LNCAP (cell line): ENCODE data around the gene BTLA.

Experiments used
- TF ChIP-seq, protein P1 (sequence below): fragments of 450-650 bp; IDR thresholded peaks from 2 replicates; pipeline ENCODE4 v1.5.1; 2017; ENCODE audit warnings: mild to moderate bottlenecking

BTLA gene

DNA sequence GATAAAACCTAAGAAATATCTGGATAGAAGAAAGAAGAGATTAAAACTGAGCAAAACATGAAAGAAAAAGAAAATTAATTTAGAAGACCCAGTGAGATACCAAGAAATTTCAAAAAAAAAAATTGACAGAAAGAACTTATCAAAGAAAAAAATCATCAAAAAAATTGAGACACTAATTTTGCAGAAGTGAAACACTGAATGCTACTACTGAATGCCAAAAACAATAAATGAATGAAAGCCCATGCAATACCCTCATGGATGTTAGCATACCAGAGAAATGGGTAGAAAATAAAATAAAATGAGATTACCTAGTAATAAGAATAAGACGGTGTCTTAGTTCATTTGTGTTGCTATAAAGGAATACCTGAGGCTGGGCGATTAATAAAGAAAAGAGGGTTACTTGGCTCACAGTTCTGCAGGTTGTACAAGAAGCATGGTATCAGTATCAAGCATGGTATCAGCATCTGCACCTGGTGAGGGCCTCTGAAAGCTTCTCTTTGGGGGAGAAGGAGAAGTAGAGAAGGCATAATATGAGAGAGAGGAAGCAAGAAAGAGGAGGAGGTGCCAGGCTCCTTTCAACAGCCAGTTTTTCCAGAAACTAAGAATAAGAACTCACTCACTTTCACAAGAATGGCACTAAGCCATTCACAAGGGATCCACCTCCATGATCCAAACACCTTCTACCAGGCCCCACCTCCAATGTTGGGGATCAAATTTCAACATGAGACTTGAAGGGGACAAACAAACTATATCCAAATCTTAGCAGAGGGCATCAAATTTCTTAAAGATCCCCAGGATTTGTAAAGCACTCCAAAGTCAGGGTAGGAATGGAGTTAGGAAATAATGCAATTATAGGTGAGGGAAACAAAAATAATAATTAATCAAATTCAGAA lies 73.2 kb downstream of the BTLA start:
- TF ChIP-seq, protein P1, sequence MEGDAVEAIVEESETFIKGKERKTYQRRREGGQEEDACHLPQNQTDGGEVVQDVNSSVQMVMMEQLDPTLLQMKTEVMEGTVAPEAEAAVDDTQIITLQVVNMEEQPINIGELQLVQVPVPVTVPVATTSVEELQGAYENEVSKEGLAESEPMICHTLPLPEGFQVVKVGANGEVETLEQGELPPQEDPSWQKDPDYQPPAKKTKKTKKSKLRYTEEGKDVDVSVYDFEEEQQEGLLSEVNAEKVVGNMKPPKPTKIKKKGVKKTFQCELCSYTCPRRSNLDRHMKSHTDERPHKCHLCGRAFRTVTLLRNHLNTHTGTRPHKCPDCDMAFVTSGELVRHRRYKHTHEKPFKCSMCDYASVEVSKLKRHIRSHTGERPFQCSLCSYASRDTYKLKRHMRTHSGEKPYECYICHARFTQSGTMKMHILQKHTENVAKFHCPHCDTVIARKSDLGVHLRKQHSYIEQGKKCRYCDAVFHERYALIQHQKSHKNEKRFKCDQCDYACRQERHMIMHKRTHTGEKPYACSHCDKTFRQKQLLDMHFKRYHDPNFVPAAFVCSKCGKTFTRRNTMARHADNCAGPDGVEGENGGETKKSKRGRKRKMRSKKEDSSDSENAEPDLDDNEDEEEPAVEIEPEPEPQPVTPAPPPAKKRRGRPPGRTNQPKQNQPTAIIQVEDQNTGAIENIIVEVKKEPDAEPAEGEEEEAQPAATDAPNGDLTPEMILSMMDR, result no peak

DNA sequence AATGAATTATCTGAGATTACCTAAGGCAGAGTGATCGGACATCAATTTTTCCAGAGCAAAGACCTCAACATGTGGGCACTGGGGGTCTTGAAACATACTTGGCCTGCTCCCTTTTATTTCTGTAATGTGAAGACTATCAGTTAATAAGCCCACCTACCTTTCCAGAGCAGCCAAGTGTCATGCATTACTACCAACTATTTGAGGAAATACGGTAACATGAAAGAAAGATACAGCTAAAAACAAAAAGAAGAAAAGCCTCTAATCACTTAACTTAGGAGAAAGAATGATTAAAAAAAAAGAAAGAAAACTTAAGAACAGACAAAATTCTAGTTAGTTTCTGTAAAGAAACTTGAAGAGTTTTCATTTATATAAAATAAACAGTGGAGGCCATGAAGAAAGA lies 73.9 kb downstream of the BTLA start:
- TF ChIP-seq, protein P1, result no peak

GRCh38 chr3:112424394-112424793 lies 74.9 kb downstream of the BTLA start:
- TF ChIP-seq, protein P1, result no peak

GRCh38 chr3:112417696-112418318 lies 81.5 kb downstream of the BTLA start:
- TF ChIP-seq, protein P1, result no peak

GRCh38 chr3:112416391-112417212 lies 82.7 kb downstream of the BTLA start:
- TF ChIP-seq, protein P1, result no peak

- TF ChIP-seq, protein P1, result no peak
Observed at GRCh38 chr3:112415390-112415789, 83.9 kb downstream of the BTLA start.
